ENCODE measurements around the gene CCNJ.

- TF ChIP-seq CTCF (IDR thresholded peaks at IDR 0.05; ENCODE audit: low read depth, low read length) (no peak), EZH2phosphoT487 (IDR thresholded peaks at IDR 0.05; ENCODE audit: low read depth) (no peak)
These were observed 53.6 kb downstream of the CCNJ start for GRCh38 chr10:96096958-96097357.

Measured in OCI-LY3 (cell line).